DMS53 (cell line): ENCODE data around the gene INF2.
"Not testable (repeated sequence)": the region's sequence is repeated elsewhere in the genome, so short reads cannot be mapped to it uniquely, and the experiment has no call there.

Source experiments
- DNase-seq: peaks from one replicate; lab custom pipeline; 2025; lab: John Stamatoyannopoulos, UW

INF2 gene

GRCh38 chr14:104689109-104689880, at the start of gene INF2:
TSS of gene INF2 (plus strand) at chr14:104689618. CDS start at chr14:104701366, 11,748 bp downstream.
- peak; percentile 77 for DNase-seq

- DNase-seq, result peak; percentile 69
Measured at GRCh38 chr14:104639885-104640548, 49.4 kb upstream of the INF2 start.

GRCh38 chr14:104640681-104641080, 48.7 kb upstream of the INF2 start:
- no peak for DNase-seq

- DNase-seq, result no peak
Measured at GRCh38 chr14:104641753-104642539, 47.5 kb upstream of the INF2 start.

- no peak for DNase-seq
Measured at GRCh38 chr14:104642540-104642868, 46.9 kb upstream of the INF2 start.

- DNase-seq, result no peak
Measured at GRCh38 chr14:104643306-104643705, 46.1 kb upstream of the INF2 start.

GRCh38 chr14:104644091-104644635, 45.3 kb upstream of the INF2 start:
- DNase-seq, result no peak

GRCh38 chr14:104644656-104645378, 44.6 kb upstream of the INF2 start:
- peak; percentile 8 for DNase-seq

GRCh38 chr14:104647467-104648043, 41.9 kb upstream of the INF2 start:
- no peak for DNase-seq

- peak; percentile 33 for DNase-seq
Measured at GRCh38 chr14:104650057-104650980, 39.1 kb upstream of the INF2 start.

GRCh38 chr14:104650981-104651875, 38.2 kb upstream of the INF2 start:
- DNase-seq, result no peak

GRCh38 chr14:104651876-104652260, 37.5 kb upstream of the INF2 start:
- no peak for DNase-seq

- DNase-seq, result no peak
Measured at GRCh38 chr14:104652386-104652785, 37.0 kb upstream of the INF2 start.

- DNase-seq, result not testable (repeated sequence)
Measured at GRCh38 chr14:104653130-104653920, 36.1 kb upstream of the INF2 start.

GRCh38 chr14:104654119-104654518, 35.3 kb upstream of the INF2 start:
- no peak for DNase-seq

- no peak for DNase-seq
Measured at GRCh38 chr14:104655128-104655848, 34.1 kb upstream of the INF2 start.

GRCh38 chr14:104656014-104656714, 33.3 kb upstream of the INF2 start:
- peak; percentile 24 for DNase-seq
